OCI-LY3 (cell line): ENCODE measurements around the gene APOL2.

ENCODE experiments used
- CTCF ChIP-seq: fragments of 200-600, 300-600 bp; sonication (generic); IDR thresholded peaks from 2 replicates; pipeline ENCODE4 v1.5.1; 2014; ENCODE audit warnings: antibody characterized with exemption, low read length, low read depth
- EZH2phosphoT487 ChIP-seq: fragments of 200-600 bp; shearing (Covaris generic); IDR thresholded peaks from 2 replicates; pipeline ENCODE4 v1.6.1; 2018; ENCODE audit warnings: antibody characterized with exemption, mixed run types, low read depth

DNA sequence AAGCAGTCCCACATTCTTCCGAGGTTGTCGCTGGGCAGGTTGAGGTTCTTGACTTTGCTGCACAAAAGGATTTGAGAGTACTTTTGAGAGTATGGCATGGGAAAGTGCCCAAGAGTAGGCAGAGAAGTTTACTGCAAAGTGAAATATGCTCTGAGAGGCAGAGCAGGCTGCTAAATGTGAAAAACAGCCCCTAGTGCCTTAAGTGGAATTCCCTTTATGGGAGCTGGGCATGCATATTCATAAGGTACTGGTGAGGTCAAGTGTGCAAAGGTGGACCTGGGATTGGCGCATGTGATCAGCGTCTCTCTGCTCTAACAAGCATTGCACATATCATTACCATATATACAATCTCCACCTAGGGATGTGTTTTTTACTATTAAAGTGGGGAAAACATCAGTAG lies 25.7 kb downstream of the APOL2 start:
- TF ChIP-seq CTCF (no peak), EZH2phosphoT487 (no peak)
